ENCODE data around the gene PPP1R3F.

Gene PPP1R3F

GRCh38 chrX:49263631-49264030 lies 6.0 kb upstream of the PPP1R3F start:
- no peak for TF ChIP-seq CTCF (IDR thresholded peaks at IDR 0.05; ENCODE audit: borderline replicate concordance, insufficient read depth, low read depth, low read length)
- no peak overlapping the region for H3K4me3 ChIP-seq (ENCODE audit: low read depth, low read length)

DNA sequence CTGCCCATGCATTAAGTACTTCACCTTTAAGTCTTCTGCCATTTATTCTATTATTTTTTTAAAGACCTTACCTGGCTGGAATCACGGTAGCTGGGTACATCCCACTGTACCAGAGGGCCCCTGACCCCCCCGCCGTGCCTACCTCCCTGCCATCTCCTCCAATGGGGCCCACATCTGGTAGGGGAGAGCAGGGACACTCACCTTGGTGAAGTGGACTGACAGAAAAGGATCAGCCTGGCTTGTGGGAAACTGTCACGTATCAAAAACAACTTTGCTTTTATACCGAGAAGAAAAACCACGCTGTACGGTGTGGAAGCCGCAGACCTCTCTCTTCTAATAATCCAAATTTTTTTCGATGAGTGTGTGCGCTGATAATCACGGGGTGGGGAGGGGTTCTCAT lies 5.1 kb upstream of the PPP1R3F start, which contains the start of gene FOXP3:
Gene FOXP3, minus strand, starts transcription at position 251 of the 400 bp plus-strand sequence. CDS start 6,205 bp downstream, outside the sequence.
- no peak for TF ChIP-seq CTCF (IDR thresholded peaks at IDR 0.05; ENCODE audit: borderline replicate concordance, insufficient read depth, low read depth, low read length)
- H3K4me3 ChIP-seq (ENCODE audit: low read depth, low read length): no peak within 1 kb of the TSS

GRCh38 chrX:49266523-49267445 lies 2.8 kb upstream of the PPP1R3F start:
- no peak for TF ChIP-seq CTCF (IDR thresholded peaks at IDR 0.05; ENCODE audit: borderline replicate concordance, insufficient read depth, low read depth, low read length)
- H3K4me3 ChIP-seq (ENCODE audit: low read depth, low read length): no peak overlapping the region

DNA sequence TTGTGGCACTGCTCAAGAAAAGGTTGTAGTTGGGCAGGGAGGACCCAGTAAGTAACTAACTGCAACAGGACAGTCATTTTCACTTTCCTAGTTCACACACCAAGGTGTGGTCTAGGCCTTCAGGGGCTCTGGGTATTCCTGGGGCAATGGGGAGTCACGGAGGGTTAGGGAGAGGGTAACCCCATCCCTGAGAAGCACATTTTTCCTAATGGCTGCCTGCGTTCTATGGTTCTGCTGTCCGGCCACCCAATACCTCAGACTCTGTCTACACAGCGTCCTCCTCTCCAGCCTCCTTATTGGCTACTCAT lies 937 bp upstream of the PPP1R3F start:
- peak overlapping the region; percentile 69 for H3K4me3 ChIP-seq (ENCODE audit: low read depth, low read length)
- TF ChIP-seq CTCF (IDR thresholded peaks at IDR 0.05; ENCODE audit: borderline replicate concordance, insufficient read depth, low read depth, low read length): no peak

DNA sequence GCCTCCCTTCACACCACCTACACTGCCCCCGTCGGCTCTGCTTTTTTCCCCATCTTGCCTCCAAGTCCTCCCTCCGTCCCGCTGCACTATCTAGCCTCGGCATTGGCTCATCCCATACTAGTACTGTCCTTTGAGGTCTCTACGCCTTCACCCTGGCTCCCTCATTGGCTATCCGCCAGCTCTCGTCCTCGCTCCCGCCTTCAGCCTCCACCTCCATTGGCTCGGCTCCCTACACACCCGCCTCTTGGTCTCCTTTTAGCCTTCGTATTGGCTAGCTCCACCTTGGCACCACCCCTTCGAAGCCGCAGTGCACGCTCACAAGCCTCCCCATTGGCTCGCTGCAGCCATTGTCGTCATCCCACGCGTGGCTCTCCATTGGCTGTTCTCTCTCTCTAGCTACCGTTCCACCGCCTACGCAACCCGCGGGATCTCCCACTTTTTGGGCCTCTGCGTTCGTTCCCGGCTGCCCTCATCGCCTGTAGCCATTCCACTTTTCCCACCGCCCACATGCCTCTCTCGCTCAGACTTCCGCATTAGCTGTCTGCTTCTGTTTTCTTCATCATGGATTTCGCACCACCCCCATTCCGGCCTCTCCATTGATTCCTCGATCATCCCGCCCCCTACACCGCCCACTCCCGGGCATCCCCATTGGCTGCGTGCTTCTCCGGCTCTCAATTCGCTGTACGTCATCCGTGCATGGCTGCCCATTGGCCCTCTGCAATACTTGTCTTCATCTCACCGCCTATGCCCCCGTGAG lies 405 bp upstream of the PPP1R3F start:
- TF ChIP-seq CTCF (IDR thresholded peaks at IDR 0.05; ENCODE audit: borderline replicate concordance, insufficient read depth, low read depth, low read length): no peak
- peak overlapping the region; percentile 73 for H3K4me3 ChIP-seq (ENCODE audit: low read depth, low read length)

DNA sequence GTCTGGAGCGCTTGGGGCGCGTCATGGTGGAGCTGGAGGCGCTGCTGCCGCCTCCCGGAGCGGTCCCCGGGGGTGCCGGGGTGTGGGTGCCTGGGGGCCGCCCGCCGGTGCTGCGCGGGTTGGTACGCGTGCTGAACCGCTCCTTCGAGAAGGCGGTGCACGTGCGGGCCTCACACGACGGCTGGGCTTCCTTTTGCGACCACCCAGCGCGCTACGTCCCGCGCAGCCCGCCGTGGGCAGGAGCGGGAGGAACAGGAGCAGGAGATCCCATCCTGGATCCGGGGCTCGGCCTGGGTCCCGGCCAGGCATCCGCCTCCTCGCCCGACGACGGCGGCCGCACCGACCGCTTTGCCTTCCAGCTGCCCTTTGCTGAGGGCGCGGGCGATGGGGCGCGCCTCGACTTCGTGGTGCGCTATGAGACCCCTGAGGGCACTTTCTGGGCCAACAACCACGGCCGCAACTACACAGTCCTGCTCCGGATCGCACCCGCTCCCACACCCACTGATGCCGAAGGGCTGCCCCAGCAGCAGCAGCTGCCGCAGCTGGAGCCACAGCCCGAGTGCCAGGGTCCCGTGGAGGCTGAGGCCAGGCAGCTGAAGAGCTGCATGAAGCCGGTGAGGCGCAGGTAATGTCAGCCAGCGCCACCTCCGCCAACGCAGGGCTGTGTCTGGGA lies 792 bp downstream of the PPP1R3F start:
- TF ChIP-seq CTCF (IDR thresholded peaks at IDR 0.05; ENCODE audit: borderline replicate concordance, insufficient read depth, low read depth, low read length): no peak
- peak overlapping the region; percentile 79 for H3K4me3 ChIP-seq (ENCODE audit: low read depth, low read length)

Measured in GM12875 (cell line).